Thyroid gland (tissue), 4 donors: ENCODE measurements around the gene TXNL4A.

Experiments
- CTCF ChIP-seq, 6 experiments: fragments of 200-600 bp in 3 of 6; fragments of 450-650 bp in 3 of 6; sonication (generic) in 3 of 6; IDR thresholded peaks; one replicate each; pipeline ENCODE4 v1.5.1; 2016 to 2019; ENCODE audit warnings: antibody characterized with exemption in 6 of 6, mild to moderate bottlenecking in 2 of 6, inconsistent platforms in 1 of 6, moderate library complexity in 1 of 6
- POLR2A ChIP-seq, 2 donors: fragments of 450-650 bp; IDR thresholded peaks; one replicate each; pipeline ENCODE4 v1.6.1; 2017; ENCODE audit warnings: antibody characterized with exemption in 2 of 2, mild to moderate bottlenecking in 2 of 2, moderate library complexity in 1 of 2

- TF ChIP-seq POLR2A (IDR thresholded peaks at IDR 0.05) (no peak), CTCF (IDR thresholded peaks at IDR 0.05) (no peak)
Measured at GRCh38 chr18:79923896-79924585, 64.3 kb downstream of the TXNL4A start.
